Keratinocyte (primary cell): ENCODE measurements around the gene SMYD2. TPM values are rescaled to one million over a fixed set of nuclear protein-coding genes. Genes with fewer than 3 reads are reported as not detected.

Experiments used
- DNase-seq: peaks from one replicate; pipeline ENCODE4 v3.0.0-alpha.2; 2011; ENCODE audit warnings: low read depth, missing footprints, low spot score
- FAIRE-seq: peaks from 2 replicates; lab custom pipeline; 2011; peaks lifted over from hg19 to GRCh38; lab: Jason Lieb, UNC
- H2AFZ ChIP-seq: 2 replicates; pipeline ENCODE4 v1.6.0; 2012; ENCODE audit warnings: low read length, control low read depth, inconsistent platforms; ENCODE audit not compliant: control insufficient read depth
- H3K27ac ChIP-seq: 2 replicates; pipeline ENCODE4 v1.5.1; 2011; ENCODE audit warnings: low read length; ENCODE audit not compliant: control insufficient read depth, insufficient read depth
- H3K27me3 ChIP-seq: 3 replicates; pipeline ENCODE4 v1.6.0; 2011; ENCODE audit warnings: low read length; ENCODE audit not compliant: control insufficient read depth, insufficient read depth; ENCODE audit errors: extremely low read depth
- H3K36me3 ChIP-seq, 2 experiments: 2 replicates in 1 of 2; 3 replicates in 1 of 2; pipeline ENCODE4 v1.5.1; 2011; ENCODE audit warnings: low read length in 2 of 2, mild to moderate bottlenecking in 1 of 2; ENCODE audit not compliant: control insufficient read depth in 2 of 2, insufficient read depth in 2 of 2; ENCODE audit errors: extremely low read depth in 1 of 2
- H3K4me1 ChIP-seq: 3 replicates; pipeline ENCODE4 v1.5.1; 2011; ENCODE audit warnings: low read length; ENCODE audit not compliant: control insufficient read depth, insufficient read depth; ENCODE audit errors: extremely low read depth
- H3K4me2 ChIP-seq: 3 replicates; pipeline ENCODE4 v1.6.0; 2011; ENCODE audit warnings: low read depth, low read length; ENCODE audit not compliant: control insufficient read depth, insufficient read depth; ENCODE audit errors: extremely low read depth
- H3K4me3 ChIP-seq, 3 experiments: fragments of 200-600 bp in 1 of 3; sonication (generic) in 1 of 3; 2 replicates in 2 of 3; 3 replicates in 1 of 3; pipeline ENCODE4 v1.5.1; 2011 to 2016; ENCODE audit warnings: low read length in 3 of 3, mild to moderate bottlenecking in 3 of 3, control low read depth in 2 of 3, inconsistent platforms in 1 of 3, low read depth in 1 of 3, mixed read lengths in 1 of 3, mixed run types in 1 of 3, moderate library complexity in 1 of 3; ENCODE audit not compliant: control insufficient read depth in 2 of 3, insufficient read depth in 2 of 3; ENCODE audit errors: extremely low read depth in 1 of 3
- H3K79me2 ChIP-seq: 2 replicates; pipeline ENCODE4 v1.6.0; 2012; ENCODE audit warnings: low read length; ENCODE audit not compliant: control insufficient read depth, insufficient read depth
- H3K9ac ChIP-seq: 3 replicates; pipeline ENCODE4 v1.6.0; 2011; ENCODE audit warnings: low read length; ENCODE audit not compliant: control insufficient read depth, insufficient read depth; ENCODE audit errors: extremely low read depth
- H3K9me1 ChIP-seq: 3 replicates; pipeline ENCODE4 v1.6.0; 2011; ENCODE audit warnings: low read length; ENCODE audit not compliant: control insufficient read depth, insufficient read depth; ENCODE audit errors: extremely low read depth
- H3K9me3 ChIP-seq: 2 replicates; pipeline ENCODE4 v1.5.1; 2012; ENCODE audit warnings: low read depth, low read length; ENCODE audit not compliant: control insufficient read depth
- H4K20me1 ChIP-seq: 3 replicates; pipeline ENCODE4 v1.6.0; 2011; ENCODE audit warnings: low read length; ENCODE audit not compliant: control insufficient read depth, insufficient read depth; ENCODE audit errors: extremely low read depth
- CTCF ChIP-seq, 3 experiments: IDR thresholded peaks in 1 of 3; conservative IDR thresholded peaks in 1 of 3; optimal IDR thresholded peaks in 1 of 3; 2 replicates in 2 of 3; 3 replicates in 1 of 3; pipeline versions ENCODE3 to v1.5.1; 2011; ENCODE audit warnings: low read length in 3 of 3, mild to moderate bottlenecking in 3 of 3, moderate library complexity in 2 of 3, control low read depth in 1 of 3, inconsistent platforms in 1 of 3; ENCODE audit not compliant: insufficient read depth in 2 of 3; ENCODE audit errors: extremely low read depth in 1 of 3
- EZH2 ChIP-seq: IDR thresholded peaks from one replicate; pipeline ENCODE4 v1.6.1; 2012; ENCODE audit warnings: inconsistent platforms, mild to moderate bottlenecking, low read length, moderate library complexity
- dilution Hi-C: fragments of 300-500 bp; cut with MboI; formaldehyde crosslinking; loops from one replicate; pipeline ENCODE4 v1.7.0; 2020; ENCODE audit warnings: low sequenced_read_pairs; ENCODE audit not compliant: extremely low pct_ligation_motif_present
- polyA plus RNA-seq, 5 experiments: library from polyadenylated mRNA; depleted of rRNA in 3 of 5; stranded (reverse) in 3 of 5; stranded (forward) in 1 of 5; unstranded in 1 of 5; fragments of >200 nt; gene quantifications; 1 replicate in 1 of 5; 2 replicates in 3 of 5; 3 replicates in 1 of 5; pipeline versions ENCODE4 v1.2.1 to v1.2.3, GENCODE V29; 2011 to 2012; ENCODE audit warnings: missing spikeins in 2 of 5, low read depth in 1 of 5, low replicate concordance in 1 of 5

The SMYD2 gene
- polyA plus RNA-seq, 1 donor (not counting 4 experiments of a cell fraction or from before 2014, with no cell fraction given), result 75.5 TPM

- H3K9me1 ChIP-seq, result no peaks in the 10 kb centered on the region
- H3K9me3 ChIP-seq, result no peaks in the 10 kb centered on the region
- dilution Hi-C loops, result no loop called here
- FAIRE-seq (no peak), DNase-seq (no peak)
- no peaks in the 10 kb centered on the region for H3K27me3 ChIP-seq
- no peak overlapping the region for H3K27ac ChIP-seq
- H3K79me2 ChIP-seq, result no peaks in the 10 kb centered on the region
- H3K36me3 ChIP-seq, result peaks cover 15 to 23% of the 10 kb centered on the region in 2 experiments
- no peak overlapping the region for H3K4me3 ChIP-seq
- H3K4me2 ChIP-seq, result no peak overlapping the region
- no peak overlapping the region for H2AFZ ChIP-seq
- H3K9ac ChIP-seq, result no peak overlapping the region
- H4K20me1 ChIP-seq, result no peaks in the 10 kb centered on the region
- H3K4me1 ChIP-seq, result no peaks in the 10 kb centered on the region
- TF ChIP-seq EZH2, result no peak
- no peak for TF ChIP-seq CTCF (optimal IDR thresholded peaks at IDR 0.05 in 1 of 3, IDR thresholded peaks at IDR 0.05 in 1 of 3, conservative IDR thresholded peaks at IDR 0.05 in 1 of 3; ENCODE audit: extremely low read depth in 1 of 3, insufficient read depth in 2 of 3, low read length in 3 of 3)
These were observed 63.9 kb downstream of the SMYD2 start for GRCh38 chr1:214344897-214345296.

DNA sequence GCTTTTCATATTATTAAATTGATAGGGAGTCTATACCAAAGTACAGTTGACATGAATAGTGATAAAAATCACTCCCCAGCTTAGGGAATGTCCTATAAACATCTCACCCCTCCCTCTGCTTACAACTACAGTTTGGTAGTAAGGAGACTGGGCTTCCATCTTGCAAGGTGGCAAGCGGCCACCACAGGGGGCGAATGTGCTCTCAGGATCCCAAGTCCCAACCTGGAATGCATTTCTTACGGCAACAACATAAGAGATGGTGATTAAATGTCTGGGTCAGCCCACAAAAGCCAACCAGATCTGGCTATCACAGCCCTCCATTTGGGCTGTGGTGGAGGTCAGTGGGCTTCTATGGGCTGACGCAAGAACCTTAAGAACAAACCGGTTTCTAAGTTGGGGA lies 68.0 kb downstream of the SMYD2 start:
- H3K9me1 ChIP-seq, result no peaks in the 10 kb centered on the region
- no peaks in the 10 kb centered on the region for H4K20me1 ChIP-seq
- DNase-seq (no peak), FAIRE-seq (no peak)
- H3K27ac ChIP-seq, result no peak overlapping the region
- H3K4me2 ChIP-seq, result no peak overlapping the region
- H3K4me1 ChIP-seq, result no peaks in the 10 kb centered on the region
- H3K36me3 ChIP-seq, result peaks cover 25 to 35% of the 10 kb centered on the region in 2 experiments
- dilution Hi-C loops, result no loop called here
- no peak overlapping the region for H3K9ac ChIP-seq
- TF ChIP-seq CTCF (optimal IDR thresholded peaks at IDR 0.05 in 1 of 3, IDR thresholded peaks at IDR 0.05 in 1 of 3, conservative IDR thresholded peaks at IDR 0.05 in 1 of 3; ENCODE audit: extremely low read depth in 1 of 3, insufficient read depth in 2 of 3, low read length in 3 of 3) (no peak), EZH2 (no peak)
- no peaks in the 10 kb centered on the region for H3K27me3 ChIP-seq
- no peaks in the 10 kb centered on the region for H3K9me3 ChIP-seq
- no peak overlapping the region for H2AFZ ChIP-seq
- H3K79me2 ChIP-seq, result no peaks in the 10 kb centered on the region
- no peak overlapping the region for H3K4me3 ChIP-seq
